SU-DHL-6 (cell line): Measurements from ENCODE around the gene NUB1.

Experiments used
- CTCF ChIP-seq: fragments of 200-600 bp; sonication (generic); IDR thresholded peaks from one replicate; pipeline ENCODE4 v1.5.1; 2017; ENCODE audit warnings: antibody characterized with exemption, mild to moderate bottlenecking, low read length, moderate library complexity; ENCODE audit not compliant: insufficient read depth, poor library complexity, severe bottlenecking
- EZH2phosphoT487 ChIP-seq: fragments of 200-600 bp; sonication (generic), shearing (Covaris generic); conservative IDR thresholded peaks from 2 replicates; pipeline ENCODE4 v1.6.1; 2018; ENCODE audit warnings: mild to moderate bottlenecking, antibody characterized with exemption, low read length, moderate library complexity, mixed read lengths

- no peak for TF ChIP-seq CTCF
- no peak for TF ChIP-seq EZH2phosphoT487
Observed at GRCh38 chr7:151405588-151405987, 64.0 kb downstream of the NUB1 start.
